Kidney (tissue), 14 donors: ENCODE measurements around the gene AGBL3. TPM values are rescaled to one million over a fixed set of nuclear protein-coding genes. Genes with fewer than 3 reads are reported as not detected.

Experiments used
- DNase-seq, 5 donors: peaks; one replicate each; pipeline ENCODE4 v3.0.0-alpha.2; 2013 to 2020
- FAIRE-seq: peaks from 2 replicates; lab custom pipeline; 2012; peaks lifted over from hg19 to GRCh38; lab: Jason Lieb, UNC
- H3K27ac ChIP-seq, 2 donors: one replicate each; pipeline ENCODE4 v1.7.0; 2013; ENCODE audit warnings: low read depth in 2 of 2, low read length in 2 of 2, inconsistent platforms in 1 of 2
- H3K27me3 ChIP-seq: one replicate; pipeline ENCODE4 v1.7.1; 2013; ENCODE audit warnings: low read length, inconsistent platforms; ENCODE audit not compliant: control insufficient read depth, insufficient read depth
- H3K36me3 ChIP-seq, 3 donors: one replicate each; pipeline versions ENCODE4 v1.7.0 to v1.7.1; 2013; ENCODE audit warnings: low read length in 3 of 3, control low read depth in 1 of 3, inconsistent platforms in 1 of 3; ENCODE audit not compliant: insufficient read depth in 3 of 3, control insufficient read depth in 2 of 3
- H3K4me1 ChIP-seq, 3 donors: one replicate each; pipeline versions ENCODE4 v1.7.0 to v1.7.1; 2013; ENCODE audit warnings: low read length in 3 of 3, inconsistent platforms in 1 of 3, low read depth in 1 of 3; ENCODE audit not compliant: control insufficient read depth in 2 of 3, insufficient read depth in 2 of 3
- H3K4me3 ChIP-seq, 3 donors: one replicate each; pipeline versions ENCODE4 v1.7.0 to v1.8.1; 2013; ENCODE audit warnings: low read length in 3 of 3, control low read depth in 1 of 3, inconsistent platforms in 1 of 3
- H3K9ac ChIP-seq, 3 donors: one replicate each; pipeline versions ENCODE4 v1.7.0 to v1.7.1; 2013; ENCODE audit warnings: low read length in 3 of 3, control low read depth in 1 of 3, inconsistent platforms in 1 of 3
- H3K9me3 ChIP-seq, 3 donors: one replicate each; pipeline versions ENCODE4 v1.7.0 to v1.7.1; 2013; ENCODE audit warnings: low read length in 3 of 3, control low read depth in 1 of 3, inconsistent platforms in 1 of 3; ENCODE audit not compliant: control insufficient read depth in 2 of 3, insufficient read depth in 1 of 3
- intact Hi-C: fragments of 100-400 bp; cut with DNase I; formaldehyde crosslinking; loops from one replicate; pipeline ENCODE4 v1.11.1; 2022
- polyA plus RNA-seq: library from polyadenylated mRNA; stranded (reverse); fragments of 350-450 nt; fragmentation: Illumina TruSeq; extraction: RNeasy Lipid Tissue Mini Kit (QIAGEN cat#74804); gene quantifications from one replicate; pipeline ENCODE4 v1.2.3, GENCODE V29; 2014; ENCODE audit warnings: low read depth, low replicate concordance; ENCODE audit not compliant: insufficient read depth
- total RNA-seq: library from RNA; stranded (reverse); fragmentation: NEBNext Ultra II Directional; extraction: Animal tissue kit (Norgen Biotek cat#: 25700); gene quantifications from one replicate; pipeline ENCODE4 v1.2.1, GENCODE V29; 2021
- TF ChIP-seq, protein P1 (sequence below): IDR thresholded peaks from 3 replicates; pipeline ENCODE4 v1.5.1; 2012; ENCODE audit warnings: mild to moderate bottlenecking, moderate library complexity, borderline replicate concordance; ENCODE audit not compliant: insufficient read depth; ENCODE audit errors: extremely low read depth
- donor health status: control.
- donor health status: control.
- donor health status: control.
- donor health status: control.
- donor health status: control.
- donor health status: DM: yes; HTN: yes; CAD: no.
- donor health status: Normal renal cell carcinoma (clear cell type).

Gene AGBL3
- total and polyA plus RNA-seq, 2 donors from 2014 or later = 2.1 to 7.6 TPM

GRCh38 chr7:135094472-135095237 is 108.3 kb downstream of the AGBL3 start:
- Histone ChIP-seq H3K36me3 (no peaks in the 10 kb centered on the region), H3K27me3 (no peaks in the 10 kb centered on the region), H3K4me3 (no peak overlapping the region), H3K9ac (no peak overlapping the region), H3K4me1 (no peaks in the 10 kb centered on the region), H3K9me3 (no peaks in the 10 kb centered on the region), H3K27ac (no peak overlapping the region)
- FAIRE-seq (no peak), DNase-seq (peak in 1 of 5 donors; percentile 1)
- TF ChIP-seq, protein P1, sequence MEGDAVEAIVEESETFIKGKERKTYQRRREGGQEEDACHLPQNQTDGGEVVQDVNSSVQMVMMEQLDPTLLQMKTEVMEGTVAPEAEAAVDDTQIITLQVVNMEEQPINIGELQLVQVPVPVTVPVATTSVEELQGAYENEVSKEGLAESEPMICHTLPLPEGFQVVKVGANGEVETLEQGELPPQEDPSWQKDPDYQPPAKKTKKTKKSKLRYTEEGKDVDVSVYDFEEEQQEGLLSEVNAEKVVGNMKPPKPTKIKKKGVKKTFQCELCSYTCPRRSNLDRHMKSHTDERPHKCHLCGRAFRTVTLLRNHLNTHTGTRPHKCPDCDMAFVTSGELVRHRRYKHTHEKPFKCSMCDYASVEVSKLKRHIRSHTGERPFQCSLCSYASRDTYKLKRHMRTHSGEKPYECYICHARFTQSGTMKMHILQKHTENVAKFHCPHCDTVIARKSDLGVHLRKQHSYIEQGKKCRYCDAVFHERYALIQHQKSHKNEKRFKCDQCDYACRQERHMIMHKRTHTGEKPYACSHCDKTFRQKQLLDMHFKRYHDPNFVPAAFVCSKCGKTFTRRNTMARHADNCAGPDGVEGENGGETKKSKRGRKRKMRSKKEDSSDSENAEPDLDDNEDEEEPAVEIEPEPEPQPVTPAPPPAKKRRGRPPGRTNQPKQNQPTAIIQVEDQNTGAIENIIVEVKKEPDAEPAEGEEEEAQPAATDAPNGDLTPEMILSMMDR = no peak
- intact Hi-C loops = no loop called here

GRCh38 chr7:135095450-135095849 is 109.1 kb downstream of the AGBL3 start:
- Histone ChIP-seq H3K27me3 (no peaks in the 10 kb centered on the region), H3K27ac (no peak overlapping the region), H3K9me3 (no peaks in the 10 kb centered on the region), H3K4me1 (no peaks in the 10 kb centered on the region), H3K9ac (no peak overlapping the region), H3K36me3 (no peaks in the 10 kb centered on the region), H3K4me3 (no peak overlapping the region)
- FAIRE-seq = no peak
- no peak for DNase-seq
- intact Hi-C loops = no loop called here
- TF ChIP-seq, protein P1 = no peak

GRCh38 chr7:135098391-135098790 is 112.1 kb downstream of the AGBL3 start:
- TF ChIP-seq, protein P1 = no peak
- Histone ChIP-seq H3K27ac (no peak overlapping the region), H3K9me3 (no peaks in the 10 kb centered on the region), H3K27me3 (no peaks in the 10 kb centered on the region), H3K9ac (no peak overlapping the region), H3K36me3 (no peaks in the 10 kb centered on the region), H3K4me1 (no peaks in the 10 kb centered on the region), H3K4me3 (no peak overlapping the region)
- FAIRE-seq (no peak), DNase-seq (no peak)
- intact Hi-C loops = no loop called here
